D721Med (cell line): Measurements from ENCODE around the gene CAPN13.

Experiments
- DNase-seq: peaks from one replicate; pipeline ENCODE4 v3.0.0; 2011; ENCODE audit warnings: low spot score; ENCODE audit not compliant: insufficient read length
- FAIRE-seq: peaks from 2 replicates; lab custom pipeline; 2011; peaks lifted over from hg19 to GRCh38; lab: Jason Lieb, UNC
- CTCF ChIP-seq: IDR thresholded peaks from 2 replicates; pipeline ENCODE4 v1.5.1; 2012; ENCODE audit warnings: mild to moderate bottlenecking, control low read depth; ENCODE audit not compliant: insufficient read depth; ENCODE audit errors: missing control alignments

Gene CAPN13

GRCh38 chr2:30680121-30680520, 127.1 kb downstream of the CAPN13 start:
- DNase-seq, result no peak
- FAIRE-seq, result no peak

GRCh38 chr2:30679426-30680088, 127.7 kb downstream of the CAPN13 start:
- TF ChIP-seq CTCF, result no peak
- DNase-seq (no peak), FAIRE-seq (no peak)

More at GRCh38 chr2:30680121-30680520, 127.1 kb downstream of the CAPN13 start:
- no peak for TF ChIP-seq CTCF

DNA sequence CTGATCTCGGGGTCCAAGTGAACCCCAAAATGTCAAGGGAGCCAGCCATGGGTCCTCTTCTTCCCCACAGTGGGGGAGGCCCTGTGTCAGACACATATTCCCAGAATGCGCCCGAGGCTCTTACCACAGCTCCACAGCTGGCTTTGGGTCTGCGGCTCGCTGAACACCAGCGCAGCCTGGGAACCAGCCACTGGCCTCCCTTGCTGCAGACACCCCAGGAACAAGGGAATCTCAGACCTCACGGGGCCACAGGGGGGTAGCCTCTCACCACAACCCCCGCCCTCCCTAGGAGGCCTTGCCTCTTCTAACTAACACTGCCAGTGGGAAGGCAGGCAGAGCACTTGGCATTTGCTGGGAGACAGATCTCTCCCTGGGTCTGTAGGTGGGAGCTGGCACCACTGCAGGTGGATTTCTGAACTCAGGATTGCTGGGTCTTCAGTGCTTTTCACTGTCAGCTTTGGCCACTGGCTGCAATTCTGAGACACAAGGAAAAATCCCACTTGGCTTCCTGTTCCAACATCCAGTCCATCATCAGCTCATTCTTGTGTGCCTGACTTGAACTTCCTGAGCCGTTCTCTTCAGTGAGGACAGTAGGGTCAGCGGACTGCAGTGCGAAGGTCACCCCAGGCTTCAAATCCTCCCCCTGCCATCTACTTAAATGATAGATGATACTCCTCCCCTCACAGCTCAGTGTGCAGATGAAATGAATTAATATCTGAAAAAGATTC, 128.7 kb downstream of the CAPN13 start:
- no peak for DNase-seq
- no peak for FAIRE-seq
- TF ChIP-seq CTCF, result no peak

- DNase-seq, result no peak
- no peak for FAIRE-seq
- TF ChIP-seq CTCF, result no peak
These were observed 129.3 kb downstream of the CAPN13 start for GRCh38 chr2:30677861-30678385.

GRCh38 chr2:30677231-30677630, 130.0 kb downstream of the CAPN13 start:
- no peak for DNase-seq
- TF ChIP-seq CTCF, result no peak
- FAIRE-seq, result no peak

GRCh38 chr2:30675758-30676157, 131.5 kb downstream of the CAPN13 start:
- DNase-seq, result no peak
- FAIRE-seq, result no peak
- no peak for TF ChIP-seq CTCF

DNA sequence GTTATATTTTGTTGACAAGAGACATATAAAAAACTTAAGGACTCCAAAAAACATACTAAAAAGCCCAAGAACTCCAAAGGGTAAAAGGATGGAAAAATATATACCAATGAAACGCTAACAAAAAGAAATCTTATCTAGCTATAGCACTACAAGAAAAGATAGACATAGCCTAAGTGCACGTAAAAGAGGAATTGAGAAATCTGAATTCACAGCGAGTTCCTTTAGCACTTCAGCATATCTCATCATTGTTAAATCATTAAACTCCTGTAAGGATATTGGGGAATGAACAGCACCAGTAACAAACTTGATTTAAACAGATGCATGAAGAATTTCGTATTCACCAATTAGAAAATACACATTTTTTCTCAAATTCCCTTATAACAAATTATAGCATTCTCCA, 134.1 kb downstream of the CAPN13 start:
- no peak for TF ChIP-seq CTCF
- FAIRE-seq, result peak; percentile 58

More for the DNA sequence above, 134.1 kb downstream of the CAPN13 start:
- DNase-seq, result no peak
